Mammary epithelial cell (primary cell): Measurements from ENCODE around the gene GPR108.

Source experiments
- EZH2 ChIP-seq: IDR thresholded peaks from 2 replicates; pipeline ENCODE4 v1.6.1; 2012; ENCODE audit warnings: low read length, inconsistent platforms, borderline replicate concordance
- TF ChIP-seq, protein P1 (sequence below), 2 donors: IDR thresholded peaks in 1 of 2; conservative IDR thresholded peaks in 1 of 2; 2 replicates each; pipeline ENCODE4 v1.5.1; 2011 to 2012; ENCODE audit warnings: inconsistent platforms in 2 of 2, low read length in 2 of 2, mild to moderate bottlenecking in 2 of 2, control low read depth in 1 of 2, low read depth in 1 of 2; ENCODE audit not compliant: insufficient read depth in 1 of 2; ENCODE audit errors: extremely low read depth in 1 of 2

DNA sequence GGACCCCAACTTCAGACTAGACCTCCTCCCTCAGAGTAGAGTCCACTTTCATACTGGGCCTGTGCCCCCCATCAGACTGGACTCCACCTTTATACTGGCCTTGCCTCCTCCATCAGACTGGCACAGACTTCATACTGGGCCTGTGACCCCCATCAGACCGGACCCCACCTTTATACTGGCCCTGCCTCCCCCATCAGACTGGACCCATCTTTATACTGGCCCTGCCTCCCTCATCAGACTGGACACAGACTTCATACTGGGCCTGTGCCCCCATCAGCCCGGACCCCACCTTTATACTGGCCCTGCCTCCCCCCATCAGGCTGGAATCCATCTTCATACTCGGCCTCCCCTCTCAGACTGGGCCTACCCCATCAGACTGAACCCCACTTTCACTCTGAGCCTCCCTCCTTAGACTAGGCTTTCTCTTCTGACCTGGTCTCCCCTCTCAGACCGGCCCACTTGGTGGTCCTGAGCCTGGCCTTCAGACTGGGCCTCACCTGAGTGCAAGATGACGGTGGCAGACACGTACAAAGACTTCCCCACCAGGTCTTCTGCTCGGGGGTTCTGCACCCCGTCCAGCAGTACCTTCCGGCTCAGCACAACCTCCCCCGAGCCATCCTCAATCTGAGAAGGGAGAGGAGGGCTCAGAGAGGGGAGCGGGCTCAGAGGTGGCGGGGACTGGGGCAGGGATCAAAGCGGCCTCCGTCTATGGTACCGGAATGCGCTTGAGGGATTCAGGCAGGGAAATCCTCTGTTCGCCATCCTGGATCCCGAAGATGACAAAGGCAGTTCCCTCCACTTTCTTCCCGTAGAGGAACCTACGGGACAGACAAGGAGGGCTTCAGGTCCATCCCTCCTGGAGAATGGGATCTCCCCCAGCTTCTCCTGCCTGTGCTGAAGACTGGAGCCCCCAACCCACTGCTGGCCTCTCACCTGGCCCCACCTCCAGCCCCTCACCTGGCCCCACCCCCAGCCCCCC lies 24.4 kb downstream of the GPR108 start:
- TF ChIP-seq, protein P1, sequence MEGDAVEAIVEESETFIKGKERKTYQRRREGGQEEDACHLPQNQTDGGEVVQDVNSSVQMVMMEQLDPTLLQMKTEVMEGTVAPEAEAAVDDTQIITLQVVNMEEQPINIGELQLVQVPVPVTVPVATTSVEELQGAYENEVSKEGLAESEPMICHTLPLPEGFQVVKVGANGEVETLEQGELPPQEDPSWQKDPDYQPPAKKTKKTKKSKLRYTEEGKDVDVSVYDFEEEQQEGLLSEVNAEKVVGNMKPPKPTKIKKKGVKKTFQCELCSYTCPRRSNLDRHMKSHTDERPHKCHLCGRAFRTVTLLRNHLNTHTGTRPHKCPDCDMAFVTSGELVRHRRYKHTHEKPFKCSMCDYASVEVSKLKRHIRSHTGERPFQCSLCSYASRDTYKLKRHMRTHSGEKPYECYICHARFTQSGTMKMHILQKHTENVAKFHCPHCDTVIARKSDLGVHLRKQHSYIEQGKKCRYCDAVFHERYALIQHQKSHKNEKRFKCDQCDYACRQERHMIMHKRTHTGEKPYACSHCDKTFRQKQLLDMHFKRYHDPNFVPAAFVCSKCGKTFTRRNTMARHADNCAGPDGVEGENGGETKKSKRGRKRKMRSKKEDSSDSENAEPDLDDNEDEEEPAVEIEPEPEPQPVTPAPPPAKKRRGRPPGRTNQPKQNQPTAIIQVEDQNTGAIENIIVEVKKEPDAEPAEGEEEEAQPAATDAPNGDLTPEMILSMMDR (conservative IDR thresholded peaks at IDR 0.05 in 1 of 2, IDR thresholded peaks at IDR 0.05 in 1 of 2; ENCODE audit: extremely low read depth in 1 of 2, insufficient read depth in 1 of 2, low read depth in 1 of 2, low read length in 2 of 2): no peak
- no peak for TF ChIP-seq EZH2
